ENCODE results near the gene TMEM248.
"Not testable (repeated sequence)": the region's sequence is repeated elsewhere in the genome, so short reads cannot be mapped to it uniquely, and the experiment has no call there.

TMEM248 gene, protein sequence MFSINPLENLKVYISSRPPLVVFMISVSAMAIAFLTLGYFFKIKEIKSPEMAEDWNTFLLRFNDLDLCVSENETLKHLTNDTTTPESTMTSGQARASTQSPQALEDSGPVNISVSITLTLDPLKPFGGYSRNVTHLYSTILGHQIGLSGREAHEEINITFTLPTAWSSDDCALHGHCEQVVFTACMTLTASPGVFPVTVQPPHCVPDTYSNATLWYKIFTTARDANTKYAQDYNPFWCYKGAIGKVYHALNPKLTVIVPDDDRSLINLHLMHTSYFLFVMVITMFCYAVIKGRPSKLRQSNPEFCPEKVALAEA

GRCh38 chr7:66920769-66921395 lies at the start of gene TMEM248:
Gene TMEM248, plus strand, starts transcription at chr7:66921225. Its CDS starts 20,641 bp downstream, at chr7:66941866.
- DNase-seq (ENCODE audit: low read depth in 2 of 2) = peak; percentile 82 to 89

DNA sequence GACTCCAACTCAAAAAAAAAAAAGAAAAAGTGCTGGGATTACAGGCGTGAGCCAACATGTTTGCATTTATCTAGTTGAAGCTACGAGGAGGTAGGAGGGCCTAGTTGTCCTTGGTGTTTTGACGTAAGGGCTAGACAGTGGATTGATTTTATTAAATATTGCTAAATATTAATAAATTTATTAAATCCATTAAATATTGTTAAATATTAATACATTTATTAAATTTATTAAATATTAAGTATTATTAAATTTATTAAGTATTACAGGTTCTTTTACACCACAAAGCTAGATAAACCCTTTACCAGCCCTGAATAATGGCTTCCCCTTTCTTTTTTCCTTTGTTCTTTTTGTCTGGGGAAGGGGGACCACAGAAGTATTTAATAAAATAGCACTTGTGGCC lies 47.5 kb upstream of the TMEM248 start:
- no peak for DNase-seq (ENCODE audit: low read depth in 2 of 2)

- DNase-seq (ENCODE audit: low read depth in 2 of 2) = no peak
Measured at GRCh38 chr7:66877577-66878300, 43.3 kb upstream of the TMEM248 start.

DNA sequence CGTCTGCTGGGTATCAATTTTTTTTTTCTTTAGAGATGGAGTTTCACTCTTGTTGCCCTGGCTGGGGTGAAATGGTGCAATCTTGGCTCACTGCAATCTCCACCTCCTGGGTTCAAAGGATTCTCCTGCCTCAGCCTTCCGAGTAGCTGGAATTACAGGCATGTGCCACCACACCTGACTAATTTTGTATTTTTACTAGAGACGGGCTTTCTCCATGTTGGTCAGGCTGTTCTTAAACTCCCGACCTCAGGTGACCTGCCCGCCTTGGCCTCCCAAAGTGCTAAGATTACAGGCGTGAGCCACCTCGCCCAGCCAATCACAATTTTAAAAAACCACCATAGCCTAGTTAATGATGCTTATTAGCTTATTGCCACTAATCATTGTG lies 42.7 kb upstream of the TMEM248 start:
- not testable (repeated sequence) for DNase-seq (ENCODE audit: low read depth in 2 of 2)

- no peak for DNase-seq (ENCODE audit: low read depth in 2 of 2)
Measured at GRCh38 chr7:66880053-66880452, 41.0 kb upstream of the TMEM248 start.

- not testable (repeated sequence) for DNase-seq (ENCODE audit: low read depth in 2 of 2)
Measured at GRCh38 chr7:66880577-66880976, 40.4 kb upstream of the TMEM248 start.

- no peak for DNase-seq (ENCODE audit: low read depth in 2 of 2)
Measured at GRCh38 chr7:66883716-66884115, 37.3 kb upstream of the TMEM248 start.

GRCh38 chr7:66884556-66884955 lies 36.5 kb upstream of the TMEM248 start:
- DNase-seq (ENCODE audit: low read depth in 2 of 2) = not testable (repeated sequence)

DNA sequence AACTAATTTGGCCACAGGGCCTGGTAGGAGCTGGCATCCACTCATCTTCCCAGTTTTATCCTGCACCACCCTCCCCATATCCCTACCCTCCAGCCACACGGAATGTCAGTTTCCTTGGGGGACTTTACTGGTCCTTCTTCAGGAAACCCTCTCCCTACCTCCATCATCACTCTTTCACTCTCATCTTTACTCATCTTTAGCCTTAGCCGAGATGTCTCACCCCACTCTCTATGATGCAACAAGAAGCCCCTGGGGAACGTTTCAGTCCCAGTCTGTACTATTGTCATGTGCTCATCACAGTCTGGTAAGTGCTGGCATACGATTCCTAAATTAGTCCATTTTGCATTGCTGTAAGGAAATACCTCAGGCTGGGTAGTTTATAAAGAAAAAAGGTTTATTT lies 34.9 kb upstream of the TMEM248 start:
- no peak for DNase-seq (ENCODE audit: low read depth in 2 of 2)

GRCh38 chr7:66888223-66888622 lies 32.8 kb upstream of the TMEM248 start:
- DNase-seq (ENCODE audit: low read depth in 2 of 2) = not testable (repeated sequence)

DNA sequence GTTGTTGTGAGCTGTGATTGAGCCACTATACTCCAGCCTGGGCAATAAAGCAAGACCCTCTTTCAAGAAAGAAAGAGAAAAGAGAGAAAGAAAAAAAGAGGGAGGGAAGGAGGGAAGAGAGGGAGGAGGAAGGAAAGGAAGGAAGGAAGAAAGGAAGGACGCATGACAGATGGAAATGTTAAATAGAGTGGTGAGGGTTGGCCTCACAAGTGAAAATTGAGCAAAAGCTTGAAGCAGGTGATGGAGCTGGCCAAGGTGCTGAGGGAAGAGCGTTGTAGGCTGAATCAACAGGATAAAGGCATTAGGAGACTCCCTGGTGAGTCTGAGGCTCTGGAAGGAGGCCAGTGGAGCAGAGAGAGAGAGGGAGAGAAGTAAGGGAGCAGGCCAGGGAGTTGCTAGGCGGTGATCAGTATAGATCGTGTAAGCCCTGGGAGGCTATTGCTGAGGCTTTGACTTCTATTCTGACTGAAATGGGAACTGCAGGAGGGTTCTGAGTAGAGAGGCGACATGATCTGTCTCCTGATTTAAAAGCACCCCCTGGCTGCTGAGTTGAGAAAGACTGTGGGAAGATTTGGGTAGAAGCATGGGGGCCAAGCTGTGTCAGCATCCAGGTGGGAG lies 26.5 kb upstream of the TMEM248 start:
- no peak for DNase-seq (ENCODE audit: low read depth in 2 of 2)

- DNase-seq (ENCODE audit: low read depth in 2 of 2) = no peak
Measured at GRCh38 chr7:66896441-66896840, 24.6 kb upstream of the TMEM248 start.

- no peak for DNase-seq (ENCODE audit: low read depth in 2 of 2)
Measured at GRCh38 chr7:66899552-66900280, 21.3 kb upstream of the TMEM248 start.

- DNase-seq (ENCODE audit: low read depth in 2 of 2) = no peak
Measured at GRCh38 chr7:66901941-66902843, 18.8 kb upstream of the TMEM248 start.

DNA sequence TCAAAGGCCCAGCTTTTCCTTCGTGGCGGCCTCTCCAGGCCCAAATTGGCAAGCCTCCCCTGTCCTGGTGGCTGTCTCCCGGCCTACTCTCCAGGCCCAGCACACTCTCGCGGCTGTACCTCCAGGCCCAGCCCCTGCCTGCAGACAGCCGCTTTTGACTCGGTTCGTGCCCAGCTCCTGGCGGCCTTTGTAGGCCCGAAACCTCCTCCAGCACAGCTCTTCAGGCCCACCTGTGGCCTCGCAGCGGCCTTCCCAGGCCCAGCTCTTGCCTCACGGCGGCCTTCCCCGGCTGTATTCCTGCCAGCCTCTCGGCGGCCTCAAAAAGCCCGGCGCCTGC lies 18.2 kb upstream of the TMEM248 start:
- no peak for DNase-seq (ENCODE audit: low read depth in 2 of 2)

DNA sequence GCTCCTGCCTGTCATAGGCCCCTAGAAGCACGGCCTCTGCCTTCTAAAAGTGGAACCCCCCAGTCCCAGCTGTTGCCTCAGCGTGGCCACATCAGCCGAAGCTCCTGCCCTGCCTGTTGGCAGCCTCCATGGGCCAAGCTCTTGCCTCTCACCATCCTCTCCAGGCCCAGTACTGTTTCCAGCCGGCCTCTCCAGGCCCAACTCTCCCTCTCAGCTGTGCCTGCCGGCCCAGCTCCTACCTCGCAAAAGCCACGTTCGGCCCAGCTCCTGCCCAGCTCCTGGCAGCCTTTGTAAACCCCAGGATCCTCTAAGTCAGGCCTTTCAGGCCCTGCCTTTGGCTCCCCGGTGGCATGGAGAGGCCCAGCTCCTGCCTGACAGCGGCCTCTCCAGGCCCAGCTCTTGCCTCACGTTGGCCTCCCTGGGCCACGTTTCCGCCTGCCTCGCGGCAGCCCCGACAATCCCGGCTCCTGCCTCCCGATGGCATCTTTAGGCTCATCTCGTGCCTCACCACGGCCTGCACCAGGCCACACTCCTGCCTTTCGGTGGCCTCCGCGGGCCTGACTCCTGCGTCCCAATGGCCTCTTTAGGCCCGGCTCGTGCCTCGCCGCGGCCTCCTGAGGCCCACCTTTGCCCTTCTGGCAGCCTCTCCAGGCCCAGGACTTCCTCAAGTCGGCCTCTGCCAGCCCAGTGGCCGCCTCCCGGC lies 17.5 kb upstream of the TMEM248 start:
- DNase-seq (ENCODE audit: low read depth in 2 of 2) = no peak

DNA sequence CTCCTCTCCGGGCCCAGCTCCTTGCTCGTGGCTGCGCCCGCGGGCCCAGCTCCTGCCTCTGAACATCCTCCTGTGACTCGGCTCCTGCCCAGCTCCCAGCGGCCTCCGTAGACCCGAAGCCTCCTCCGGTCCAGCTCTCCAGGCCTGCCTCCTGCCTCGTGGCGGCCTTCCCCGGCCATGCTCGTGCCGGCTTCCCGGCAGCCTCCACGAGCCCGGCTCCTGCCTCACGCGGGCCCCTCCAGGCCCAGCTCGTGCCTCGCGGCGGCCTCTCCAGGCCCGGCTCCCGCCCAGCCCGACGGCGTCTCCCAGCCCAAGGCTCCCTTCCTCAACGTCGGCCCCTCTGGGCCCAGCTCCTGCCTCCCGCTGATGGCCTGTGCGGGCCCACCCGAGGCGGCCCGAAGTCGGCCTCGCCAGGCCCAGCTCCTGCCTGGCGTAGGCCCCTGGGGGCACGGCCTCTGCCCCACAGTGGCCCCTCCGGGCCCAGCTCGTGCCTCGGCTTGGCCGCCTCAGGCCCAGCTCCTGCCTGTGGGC lies 16.9 kb upstream of the TMEM248 start:
- no peak for DNase-seq (ENCODE audit: low read depth in 2 of 2)

GRCh38 chr7:66905278-66905677 lies 15.7 kb upstream of the TMEM248 start:
- DNase-seq (ENCODE audit: low read depth in 2 of 2) = no peak

GRCh38 chr7:66905689-66906088 lies 15.3 kb upstream of the TMEM248 start:
- no peak for DNase-seq (ENCODE audit: low read depth in 2 of 2)

- DNase-seq (ENCODE audit: low read depth in 2 of 2) = no peak
Measured at GRCh38 chr7:66907731-66908130, 13.3 kb upstream of the TMEM248 start.
